Activated naive CD8-positive, alpha-beta T cell treated with anti-CD3 and anti-CD28 coated beads, Interleukin-2, amount 50 U/mL, for 24 hours (primary cell): ENCODE results near the gene CRCP.
A peak's percentile ranks its signal among the peaks of the same experiment; 100 is the strongest.
"Not testable (repeated sequence)": the region's sequence is repeated elsewhere in the genome, so short reads cannot be mapped to it uniquely, and the experiment has no call there.

Experiments used
- ATAC-seq: fragments of 150-1000 bp; cut with Tn5 transposase; one replicate; pipeline ENCODE4 v1.10.0; 2021
- DNase-seq: peaks from one replicate; pipeline ENCODE4 v3.0.0; 2021
- H3K27ac Mint-ChIP-seq: one replicate; pipeline ENCODE4 v1.8.0; 2021; ENCODE audit warnings: mild to moderate bottlenecking, mixed read lengths
- H3K27me3 Mint-ChIP-seq: one replicate; pipeline ENCODE4 v1.8.0; 2021; ENCODE audit warnings: mixed read lengths
- H3K36me3 Mint-ChIP-seq: one replicate; pipeline ENCODE4 v1.8.0; 2021; ENCODE audit warnings: low read depth, mixed read lengths
- H3K4me1 Mint-ChIP-seq: one replicate; pipeline ENCODE4 v1.8.0; 2021; ENCODE audit warnings: mixed read lengths
- H3K4me3 Mint-ChIP-seq: one replicate; pipeline ENCODE4 v1.8.0; 2021; ENCODE audit warnings: mild to moderate bottlenecking, moderate library complexity, mixed read lengths
- H3K9me3 Mint-ChIP-seq: one replicate; pipeline ENCODE4 v1.8.0; 2021; ENCODE audit warnings: mixed read lengths

Gene CRCP

DNA sequence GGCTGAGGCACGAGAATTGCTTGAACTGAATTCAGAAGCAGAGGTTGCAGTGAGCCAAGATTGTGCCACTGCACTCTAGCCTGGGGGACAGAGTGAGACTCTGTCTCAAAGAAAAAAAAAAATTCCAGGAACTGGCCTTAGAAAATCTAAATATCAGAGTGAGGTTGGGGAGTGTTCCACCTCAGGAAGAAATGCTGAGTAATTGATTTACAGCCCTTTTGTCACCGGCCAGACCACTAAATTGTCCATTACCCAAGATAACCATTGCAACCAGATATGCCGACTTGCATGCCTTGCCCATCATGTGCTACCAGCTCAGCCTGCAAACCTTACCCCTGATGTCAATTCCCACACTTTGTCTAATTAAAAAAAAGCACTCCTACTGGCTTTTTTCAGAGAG, 42.4 kb downstream of the CRCP start:
- peaks cover 57% of the 10 kb centered on the region for H3K36me3 Mint-ChIP-seq
- no peaks in the 10 kb centered on the region for H3K4me1 Mint-ChIP-seq
- H3K27ac Mint-ChIP-seq: no peak overlapping the region
- peaks cover 7% of the 10 kb centered on the region for H3K9me3 Mint-ChIP-seq
- ATAC-seq: no peak
- DNase-seq: no peak
- H3K27me3 Mint-ChIP-seq: no peaks in the 10 kb centered on the region
- H3K4me3 Mint-ChIP-seq: no peak overlapping the region

DNA sequence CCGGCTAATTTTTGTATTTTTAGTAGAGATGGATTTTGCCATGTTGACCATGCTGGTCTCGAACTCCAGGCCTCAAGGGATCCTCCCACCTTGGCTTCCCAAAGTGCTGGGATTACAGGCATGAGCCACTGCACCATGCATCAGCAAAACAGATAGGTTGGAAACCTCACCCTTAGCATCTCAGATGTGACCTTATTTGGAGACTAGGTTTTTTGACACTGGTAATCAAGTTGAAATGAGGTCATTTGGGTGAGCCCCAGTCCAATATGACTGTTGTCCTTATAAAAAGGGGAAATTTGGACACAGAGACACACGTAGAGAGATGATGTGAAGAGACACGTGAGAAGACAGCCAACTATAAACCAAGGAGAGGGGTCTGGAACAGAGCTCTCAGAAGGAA, 48.0 kb downstream of the CRCP start:
- Mint-ChIP-seq H3K4me1 (no peaks in the 10 kb centered on the region), H3K4me3 (no peak overlapping the region), H3K9me3 (peaks cover 7% of the 10 kb centered on the region), H3K27ac (no peak overlapping the region), H3K27me3 (no peaks in the 10 kb centered on the region), H3K36me3 (peaks cover 18% of the 10 kb centered on the region)
- ATAC-seq: no peak
- no peak for DNase-seq

DNA sequence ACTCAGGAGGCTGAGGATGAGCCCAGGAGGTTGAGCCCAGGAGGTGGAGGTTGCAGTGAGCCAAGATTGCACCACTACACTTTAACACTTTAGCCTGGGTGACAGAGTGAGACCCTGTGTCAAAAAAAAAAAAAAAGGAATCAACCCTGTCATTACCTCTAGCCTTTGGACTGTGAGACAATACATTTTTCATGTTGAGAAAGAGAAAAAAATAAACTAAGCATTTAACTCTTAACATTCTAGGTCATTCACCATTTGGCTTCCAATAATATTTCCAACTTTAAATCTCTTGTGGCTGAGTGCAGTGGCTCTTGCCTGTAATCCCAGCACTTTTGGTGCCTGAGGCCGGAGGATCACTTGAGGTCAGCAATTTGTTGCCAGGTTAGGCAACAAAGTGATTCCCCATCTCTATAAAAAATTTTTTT, 48.6 kb downstream of the CRCP start:
- ATAC-seq (no peak), DNase-seq (no peak)
- Mint-ChIP-seq H3K27ac (no peak overlapping the region), H3K36me3 (peaks cover 13% of the 10 kb centered on the region), H3K4me3 (no peak overlapping the region), H3K27me3 (no peaks in the 10 kb centered on the region), H3K9me3 (peaks cover 3% of the 10 kb centered on the region), H3K4me1 (peaks cover 2% of the 10 kb centered on the region)

DNA sequence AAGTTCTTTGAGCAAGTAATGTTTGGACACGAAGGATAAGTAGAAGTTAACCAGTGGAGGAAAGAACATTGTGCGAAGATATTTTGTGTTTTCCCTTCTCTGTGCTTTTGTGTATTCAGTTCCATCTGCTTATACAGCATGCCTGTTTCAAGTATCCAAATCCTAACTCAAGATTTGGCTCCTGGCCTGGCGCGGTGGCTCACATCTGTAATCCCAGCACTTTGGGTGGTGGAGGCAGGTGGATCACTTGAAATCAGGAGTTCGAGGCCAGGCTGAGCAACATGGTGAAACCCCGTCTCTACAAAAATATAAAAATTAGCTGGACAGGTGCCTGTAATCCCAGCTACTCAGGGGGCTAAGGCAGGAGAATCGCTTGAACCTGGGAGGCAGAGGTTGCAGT, 49.7 kb downstream of the CRCP start:
- Mint-ChIP-seq H3K9me3 (no peaks in the 10 kb centered on the region), H3K4me3 (no peak overlapping the region), H3K4me1 (peaks cover 4% of the 10 kb centered on the region), H3K27ac (no peak overlapping the region), H3K27me3 (no peaks in the 10 kb centered on the region), H3K36me3 (peaks cover 3% of the 10 kb centered on the region)
- DNase-seq (no peak), ATAC-seq (no peak)

DNA sequence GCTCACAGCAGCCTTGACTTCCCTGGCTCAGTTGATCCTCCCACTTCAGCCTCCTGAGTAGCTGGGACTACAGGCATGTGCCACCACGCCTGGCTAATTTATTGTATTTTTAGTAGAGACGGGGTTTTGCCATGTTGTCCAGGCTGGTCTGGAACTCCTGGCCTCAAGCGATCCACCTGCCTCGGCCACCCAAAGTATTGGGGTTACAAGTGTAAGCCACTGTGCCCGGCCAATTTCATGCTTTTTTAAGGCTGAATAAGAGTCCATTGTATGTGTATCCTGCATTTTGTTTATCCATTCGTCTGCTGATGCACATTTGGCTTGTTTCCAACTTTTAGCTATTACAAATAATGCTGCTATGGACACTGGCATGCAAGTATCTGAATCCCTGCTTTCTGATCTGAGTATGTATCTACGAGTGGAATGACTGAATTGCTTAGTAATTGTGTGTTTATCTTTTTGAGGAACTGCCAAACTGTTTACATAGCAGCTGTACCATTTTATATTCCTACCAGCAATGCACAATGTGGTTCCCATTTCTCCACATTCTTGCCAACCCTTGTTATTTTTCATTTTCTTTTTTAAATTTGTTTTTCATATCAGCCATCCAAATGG, 53.2 kb downstream of the CRCP start:
- Mint-ChIP-seq H3K27ac (no peak overlapping the region), H3K9me3 (no peaks in the 10 kb centered on the region), H3K4me3 (no peak overlapping the region), H3K4me1 (peaks cover 4% of the 10 kb centered on the region), H3K27me3 (no peaks in the 10 kb centered on the region), H3K36me3 (no peaks in the 10 kb centered on the region)
- ATAC-seq: no peak
- no peak for DNase-seq

DNA sequence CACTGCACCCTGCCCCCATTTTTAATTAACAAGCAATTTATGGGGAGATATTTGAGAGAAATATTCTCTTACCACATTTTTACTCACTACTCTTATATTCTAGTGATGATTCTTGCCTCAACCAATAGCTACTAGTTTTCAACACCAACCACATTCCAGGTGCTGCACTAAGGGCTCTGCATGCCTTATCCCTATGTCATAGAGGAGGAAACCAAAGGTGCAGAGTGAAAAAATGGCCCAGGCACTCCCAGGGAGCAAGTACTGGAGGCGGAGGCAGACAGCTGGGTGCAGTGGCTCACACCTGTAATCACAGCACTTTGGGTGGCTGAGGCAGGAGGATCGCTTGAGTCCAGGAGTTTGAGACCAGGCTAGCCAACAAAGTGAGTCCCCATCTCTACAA, 55.0 kb downstream of the CRCP start:
- peaks cover 8% of the 10 kb centered on the region for H3K4me1 Mint-ChIP-seq
- H3K27ac Mint-ChIP-seq: no peak overlapping the region
- no peaks in the 10 kb centered on the region for H3K9me3 Mint-ChIP-seq
- ATAC-seq: no peak
- no peak for DNase-seq
- H3K27me3 Mint-ChIP-seq: no peaks in the 10 kb centered on the region
- H3K4me3 Mint-ChIP-seq: no peak overlapping the region
- H3K36me3 Mint-ChIP-seq: no peaks in the 10 kb centered on the region

DNA sequence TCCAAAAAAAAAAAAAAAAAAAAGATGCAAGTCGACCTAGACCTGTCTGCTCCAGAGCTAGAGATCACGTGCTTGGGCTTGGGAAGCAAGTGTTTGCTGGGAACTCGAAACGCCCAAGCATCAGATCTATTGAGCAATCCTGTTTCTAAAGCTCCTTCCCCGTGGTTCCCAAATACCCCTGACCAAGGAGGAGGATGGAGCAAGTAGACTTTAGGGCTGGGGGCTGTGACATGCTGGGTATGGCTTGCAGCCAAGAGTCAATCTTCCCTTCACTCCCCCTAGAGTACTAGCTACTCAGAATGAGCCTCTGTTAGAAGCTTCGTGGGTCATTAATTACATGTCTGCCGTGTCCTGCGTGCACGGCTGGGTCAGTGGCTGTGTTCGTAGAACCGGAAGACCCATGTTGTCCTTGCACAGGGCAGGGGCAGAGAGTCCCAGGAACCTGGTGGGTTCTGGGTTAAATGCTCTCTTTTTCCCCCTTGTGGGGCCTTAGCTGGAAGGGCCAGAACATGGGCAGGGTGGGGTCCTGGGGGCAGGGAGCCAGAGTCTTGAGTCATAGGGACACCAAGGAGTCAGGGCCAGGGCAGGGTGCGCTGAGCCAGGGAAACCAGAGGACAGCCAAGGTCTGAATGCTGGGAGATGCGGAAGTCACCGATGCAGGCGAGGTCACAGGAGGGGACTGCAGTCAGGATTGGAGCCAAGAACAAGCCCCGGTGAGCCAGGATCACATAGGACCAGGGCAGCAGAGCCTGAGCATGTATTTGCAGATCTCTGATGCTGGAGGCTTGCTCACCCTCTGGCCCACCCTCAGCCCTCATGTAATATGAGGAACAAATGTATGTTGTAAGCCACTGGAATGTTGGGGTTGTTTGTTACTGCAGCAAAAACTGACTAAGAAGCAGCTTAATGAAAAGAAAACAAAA, 55.9 kb downstream of the CRCP start:
- no peak for ATAC-seq
- H3K4me3 Mint-ChIP-seq: no peak overlapping the region

DNA sequence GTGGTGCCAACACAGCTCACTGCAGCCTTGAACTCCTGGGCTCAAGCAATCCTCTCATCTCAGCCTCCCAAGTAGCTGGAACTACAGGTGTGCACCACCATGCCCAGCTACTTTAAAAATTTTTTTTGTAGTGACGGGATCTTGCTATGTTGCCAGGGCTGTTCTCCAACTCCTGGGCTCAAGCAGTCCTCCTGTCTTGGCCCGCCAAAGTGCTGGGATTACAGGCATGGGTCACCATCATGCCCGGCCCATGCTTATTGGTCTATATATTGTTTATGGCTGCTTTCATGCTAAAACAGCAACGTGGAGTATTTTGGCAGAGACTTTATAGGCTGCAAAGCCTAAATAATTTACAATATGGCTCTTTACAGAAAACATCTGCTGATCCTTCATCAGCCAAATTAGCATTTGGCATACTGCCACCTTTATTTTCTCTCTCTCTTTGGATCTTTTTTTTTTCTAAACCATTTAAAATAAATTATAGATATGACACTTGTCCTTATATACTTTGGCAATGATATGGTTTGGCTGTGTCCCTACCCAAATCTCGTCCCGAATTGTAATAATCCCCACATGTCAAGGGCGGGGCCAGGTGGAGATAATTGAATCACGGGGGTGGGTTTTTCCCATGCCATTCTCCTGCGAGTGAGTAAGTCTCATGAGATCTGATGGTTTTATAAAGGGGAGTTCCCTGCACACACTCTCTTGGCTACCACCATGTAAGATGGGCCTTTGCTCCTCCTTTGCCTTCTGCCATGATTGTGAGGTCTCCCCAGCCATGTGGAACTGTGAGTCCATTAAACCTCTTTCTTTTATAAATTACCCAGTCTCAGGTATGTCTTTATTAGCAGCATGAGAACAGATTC, 58.1 kb downstream of the CRCP start:
- not testable (repeated sequence) for H3K9me3 Mint-ChIP-seq, H3K27me3 Mint-ChIP-seq, H3K36me3 Mint-ChIP-seq, H3K4me1 Mint-ChIP-seq, H3K4me3 Mint-ChIP-seq, H3K27ac Mint-ChIP-seq
- DNase-seq (peak; percentile 14), ATAC-seq (peak; percentile 49)

More for the DNA sequence above, 55.9 kb downstream of the CRCP start:
- Mint-ChIP-seq H3K9me3 (no peaks in the 10 kb centered on the region), H3K27ac (no peak overlapping the region), H3K4me1 (peaks cover 8% of the 10 kb centered on the region), H3K36me3 (no peaks in the 10 kb centered on the region), H3K27me3 (no peaks in the 10 kb centered on the region)
- DNase-seq: no peak

DNA sequence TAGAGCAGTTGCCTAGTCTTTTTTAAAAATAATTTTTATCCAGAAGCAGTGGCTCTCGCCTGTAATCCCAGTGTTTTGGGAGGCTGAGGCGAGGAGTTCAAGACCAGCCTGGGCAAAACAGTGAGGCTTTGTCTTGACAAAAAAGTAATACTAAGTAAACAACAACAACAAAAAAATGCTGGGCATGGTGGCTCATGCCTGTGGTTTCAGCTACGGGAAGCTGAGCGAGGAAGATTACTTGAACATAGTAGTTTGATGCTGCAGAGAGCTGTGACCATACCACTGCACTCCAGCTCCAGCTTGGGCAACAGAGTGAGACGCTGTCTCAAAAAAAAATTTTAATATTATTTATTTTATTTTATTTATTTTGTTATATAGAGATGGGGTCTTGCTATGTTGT, 59.2 kb downstream of the CRCP start:
- ATAC-seq: no peak
- H3K4me3 Mint-ChIP-seq: no peak overlapping the region
- no peak for DNase-seq

DNA sequence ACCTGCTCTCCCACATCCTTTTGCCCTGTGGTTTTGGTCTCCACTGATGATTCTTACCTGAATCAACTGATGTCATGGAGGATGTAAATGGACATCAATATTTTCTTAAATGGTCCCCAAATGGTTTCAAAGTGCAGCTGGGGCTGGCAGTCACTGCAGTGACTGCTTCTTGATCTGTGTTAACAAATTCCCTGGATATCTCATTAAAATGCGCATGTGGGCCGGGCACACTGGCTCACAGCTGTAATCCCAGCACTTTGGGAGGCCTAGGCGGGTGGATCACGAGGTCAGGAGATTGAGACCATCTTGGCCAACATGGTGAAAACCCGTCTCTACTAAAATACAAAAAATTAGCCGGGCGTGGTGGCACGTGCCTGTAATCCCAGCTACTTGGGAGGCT, 60.4 kb downstream of the CRCP start:
- not testable (repeated sequence) for H3K36me3 Mint-ChIP-seq, H3K27ac Mint-ChIP-seq, H3K27me3 Mint-ChIP-seq, H3K4me3 Mint-ChIP-seq, DNase-seq, H3K4me1 Mint-ChIP-seq, ATAC-seq, H3K9me3 Mint-ChIP-seq

More for the DNA sequence above, 59.2 kb downstream of the CRCP start:
- Mint-ChIP-seq H3K4me1 (peaks cover 6% of the 10 kb centered on the region), H3K27ac (no peak overlapping the region), H3K27me3 (no peaks in the 10 kb centered on the region), H3K9me3 (no peaks in the 10 kb centered on the region), H3K36me3 (no peaks in the 10 kb centered on the region)

DNA sequence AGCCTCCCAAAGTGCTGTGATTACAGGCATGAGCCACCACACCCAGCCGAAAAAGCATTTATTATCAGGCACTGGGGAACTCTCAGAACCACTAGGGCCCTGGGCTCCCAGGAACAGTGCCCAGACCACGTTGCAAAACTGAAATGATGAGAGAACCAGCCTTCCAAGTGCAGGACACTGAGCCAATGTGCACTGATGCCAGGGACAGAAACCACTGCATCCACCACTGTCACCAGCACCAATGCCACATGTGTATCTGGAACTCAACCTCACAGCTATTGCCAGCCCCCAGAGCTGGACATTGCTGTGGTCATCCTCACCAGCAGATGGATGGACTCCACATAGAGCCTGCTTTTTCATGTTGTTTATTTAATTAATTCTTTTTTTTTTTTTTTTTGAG, 62.3 kb downstream of the CRCP start:
- H3K27me3 Mint-ChIP-seq: no peaks in the 10 kb centered on the region
- no peak overlapping the region for H3K4me3 Mint-ChIP-seq
- DNase-seq: no peak
- H3K36me3 Mint-ChIP-seq: no peaks in the 10 kb centered on the region
- H3K9me3 Mint-ChIP-seq: no peaks in the 10 kb centered on the region
- ATAC-seq: no peak
- peaks cover 4% of the 10 kb centered on the region for H3K4me1 Mint-ChIP-seq
- H3K27ac Mint-ChIP-seq: no peak overlapping the region

DNA sequence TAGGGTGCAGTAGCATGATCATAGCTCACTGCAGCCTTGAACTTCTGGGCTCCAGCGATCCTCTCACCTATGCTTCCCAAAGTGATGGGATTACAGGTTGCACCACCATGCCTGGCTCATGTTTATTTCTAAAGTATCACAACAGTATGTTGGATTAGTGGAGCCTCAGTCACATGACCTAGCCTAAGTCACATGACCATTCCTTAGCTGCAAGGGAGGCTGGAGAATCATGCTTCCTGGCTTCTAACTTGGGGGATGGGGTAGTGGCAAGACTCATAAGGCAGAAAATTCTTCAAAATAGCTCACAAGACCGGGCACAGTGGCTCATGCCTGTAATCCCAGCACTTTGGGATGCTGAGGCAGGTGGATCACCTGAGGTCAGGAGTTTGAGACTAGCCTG, 63.6 kb downstream of the CRCP start:
- no peak overlapping the region for H3K4me3 Mint-ChIP-seq
- H3K27ac Mint-ChIP-seq: no peak overlapping the region
- no peaks in the 10 kb centered on the region for H3K36me3 Mint-ChIP-seq
- H3K27me3 Mint-ChIP-seq: no peaks in the 10 kb centered on the region
- DNase-seq (no peak), ATAC-seq (no peak)
- no peaks in the 10 kb centered on the region for H3K9me3 Mint-ChIP-seq
- peaks cover 1% of the 10 kb centered on the region for H3K4me1 Mint-ChIP-seq

DNA sequence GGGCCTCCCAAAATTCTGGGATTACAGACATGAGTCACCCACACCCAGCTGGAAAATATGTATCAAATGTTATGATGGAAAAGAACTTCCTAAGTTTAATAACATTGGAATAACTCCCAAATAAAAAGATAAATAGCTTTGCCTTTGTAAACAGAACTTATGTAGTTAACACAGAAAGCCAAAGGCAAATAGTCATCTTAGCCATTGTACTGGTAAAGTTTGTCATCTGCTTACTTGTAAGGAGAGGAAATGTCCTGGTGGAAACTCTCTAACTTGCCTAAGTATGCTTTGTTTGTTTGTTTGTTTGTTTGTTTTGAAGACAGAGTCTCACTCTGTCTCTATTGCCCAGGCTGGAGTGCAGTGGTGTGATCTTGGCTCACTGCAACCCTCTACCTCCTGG, 66.7 kb downstream of the CRCP start:
- no peaks in the 10 kb centered on the region for H3K4me1 Mint-ChIP-seq
- H3K27me3 Mint-ChIP-seq: no peaks in the 10 kb centered on the region
- H3K9me3 Mint-ChIP-seq: peaks cover 4% of the 10 kb centered on the region
- no peaks in the 10 kb centered on the region for H3K36me3 Mint-ChIP-seq
- no peak overlapping the region for H3K27ac Mint-ChIP-seq
- no peak overlapping the region for H3K4me3 Mint-ChIP-seq
- DNase-seq (no peak), ATAC-seq (no peak)

DNA sequence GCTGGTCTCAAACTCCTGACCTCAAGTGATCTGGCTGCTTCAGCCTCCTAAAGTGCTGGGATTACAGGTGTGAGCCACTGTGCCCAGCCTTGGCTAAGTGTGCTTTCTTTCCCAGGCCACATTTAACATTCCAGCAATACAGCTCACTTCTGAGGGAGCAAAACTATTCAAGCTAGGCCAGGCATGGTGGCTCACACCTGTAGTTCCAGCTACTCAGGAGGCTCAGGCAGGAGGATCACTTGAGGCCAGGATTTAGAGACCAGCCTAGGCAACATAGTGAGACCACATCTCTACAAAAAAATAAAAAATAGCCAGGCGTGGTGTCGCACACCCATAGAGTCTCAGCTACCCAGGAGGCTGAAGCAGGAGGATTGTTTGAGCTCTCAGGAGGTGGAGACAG, 67.2 kb downstream of the CRCP start:
- Mint-ChIP-seq H3K4me1 (no peaks in the 10 kb centered on the region), H3K4me3 (no peak overlapping the region), H3K36me3 (no peaks in the 10 kb centered on the region), H3K27me3 (no peaks in the 10 kb centered on the region), H3K9me3 (peaks cover 4% of the 10 kb centered on the region), H3K27ac (no peak overlapping the region)
- ATAC-seq: no peak
- DNase-seq: no peak

DNA sequence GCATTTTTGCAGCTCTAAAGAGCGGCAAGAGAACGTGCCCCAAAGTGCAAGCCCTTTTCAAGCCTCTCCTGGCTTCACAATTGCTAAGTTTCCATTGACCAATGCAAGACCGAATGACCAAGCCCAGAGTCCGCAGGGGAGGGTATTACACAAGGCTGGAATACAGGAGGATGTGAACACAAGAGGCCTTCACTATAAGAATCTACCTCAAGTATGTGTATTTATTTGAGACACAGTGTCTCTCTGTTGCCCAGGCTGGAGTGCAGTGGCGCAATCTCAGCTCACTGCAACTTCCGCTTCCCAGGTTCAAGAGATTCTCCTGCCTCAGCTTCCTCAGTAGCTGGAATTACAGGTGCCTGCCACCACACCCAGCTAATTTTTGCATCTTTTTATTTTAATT, 68.3 kb downstream of the CRCP start:
- no peak overlapping the region for H3K27ac Mint-ChIP-seq
- H3K9me3 Mint-ChIP-seq: peaks cover 4% of the 10 kb centered on the region
- H3K27me3 Mint-ChIP-seq: no peaks in the 10 kb centered on the region
- no peaks in the 10 kb centered on the region for H3K4me1 Mint-ChIP-seq
- no peak for DNase-seq
- ATAC-seq: no peak
- H3K4me3 Mint-ChIP-seq: no peak overlapping the region
- H3K36me3 Mint-ChIP-seq: no peaks in the 10 kb centered on the region
